ENCODE measurements around the gene WNT8B. TPM values are rescaled to one million over a fixed set of nuclear protein-coding genes. Genes with fewer than 3 reads are reported as not detected.
A peak's percentile ranks its signal among the peaks of the same experiment; 100 is the strongest.

WNT8B gene
- total RNA-seq, 1 experiment from 2014 or later: not detected

GRCh38 chr10:100477970-100478369, 15.2 kb downstream of the WNT8B start:
- Histone ChIP-seq H2AFZ (ENCODE audit: low read length) (no peak overlapping the region), H3K9me3 (ENCODE audit: low read length) (no peaks in the 10 kb centered on the region), H3K9ac (ENCODE audit: low read length) (no peak overlapping the region)

GRCh38 chr10:100479037-100479436, 16.2 kb downstream of the WNT8B start:
- no peaks in the 10 kb centered on the region for H3K36me3 ChIP-seq (ENCODE audit: insufficient read depth, low read length)

More at GRCh38 chr10:100477970-100478369, 15.2 kb downstream of the WNT8B start:
- Histone ChIP-seq H3K27ac (ENCODE audit: low read length) (no peak overlapping the region), H3K4me1 (ENCODE audit: low read length) (peaks cover 11% of the 10 kb centered on the region), H4K20me1 (ENCODE audit: insufficient read depth, low read depth, low read length) (no peaks in the 10 kb centered on the region), H3K27me3 (ENCODE audit: low read length) (no peaks in the 10 kb centered on the region), H3K36me3 (ENCODE audit: insufficient read depth, low read length) (no peaks in the 10 kb centered on the region), H3K9me2 (replicated peaks; ENCODE audit: insufficient read depth, low read length) (no peaks in the 10 kb centered on the region), H3K4me2 (ENCODE audit: low read depth, low read length, poor library complexity, severe bottlenecking) (no peak overlapping the region), H3K79me2 (ENCODE audit: low read length) (no peaks in the 10 kb centered on the region), H3K4me3 (ENCODE audit: low read length) (no peak overlapping the region)
- DNase-seq: no peak

DNA sequence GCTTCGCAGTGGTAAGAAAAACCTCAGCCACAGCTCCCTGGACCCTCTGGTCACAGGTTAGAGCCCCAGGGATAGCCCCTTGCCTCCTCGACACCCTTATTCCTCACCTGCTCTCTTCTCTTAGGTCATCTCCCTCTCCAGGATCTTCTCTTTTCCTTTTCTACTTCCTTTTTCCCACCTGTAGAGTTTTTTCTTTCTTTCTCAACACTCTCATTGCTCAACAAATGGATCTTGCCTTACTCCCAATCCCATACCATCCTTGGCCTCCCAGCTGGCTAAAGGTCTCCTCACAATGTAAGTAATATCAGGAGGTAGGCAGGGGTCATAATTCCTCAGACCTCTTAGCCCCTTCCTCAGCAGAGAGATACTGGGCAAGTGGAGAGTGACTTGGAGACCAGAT, 17.2 kb downstream of the WNT8B start:
- Histone ChIP-seq H3K9ac (ENCODE audit: low read length) (no peak overlapping the region), H3K27ac (ENCODE audit: low read length) (no peak overlapping the region)

More at GRCh38 chr10:100479037-100479436, 16.2 kb downstream of the WNT8B start:
- H3K4me3 ChIP-seq (ENCODE audit: low read length): no peak overlapping the region
- H2AFZ ChIP-seq (ENCODE audit: low read length): no peak overlapping the region
- H3K79me2 ChIP-seq (ENCODE audit: low read length): no peaks in the 10 kb centered on the region
- no peaks in the 10 kb centered on the region for H3K27me3 ChIP-seq (ENCODE audit: low read length)
- no peak for DNase-seq
- H3K27ac ChIP-seq (ENCODE audit: low read length): no peak overlapping the region
- H4K20me1 ChIP-seq (ENCODE audit: insufficient read depth, low read depth, low read length): no peaks in the 10 kb centered on the region
- H3K9me2 ChIP-seq (replicated peaks; ENCODE audit: insufficient read depth, low read length): no peaks in the 10 kb centered on the region
- H3K9ac ChIP-seq (ENCODE audit: low read length): no peak overlapping the region
- H3K9me3 ChIP-seq (ENCODE audit: low read length): no peaks in the 10 kb centered on the region
- peaks cover 11% of the 10 kb centered on the region for H3K4me1 ChIP-seq (ENCODE audit: low read length)
- no peak overlapping the region for H3K4me2 ChIP-seq (ENCODE audit: low read depth, low read length, poor library complexity, severe bottlenecking)

DNA sequence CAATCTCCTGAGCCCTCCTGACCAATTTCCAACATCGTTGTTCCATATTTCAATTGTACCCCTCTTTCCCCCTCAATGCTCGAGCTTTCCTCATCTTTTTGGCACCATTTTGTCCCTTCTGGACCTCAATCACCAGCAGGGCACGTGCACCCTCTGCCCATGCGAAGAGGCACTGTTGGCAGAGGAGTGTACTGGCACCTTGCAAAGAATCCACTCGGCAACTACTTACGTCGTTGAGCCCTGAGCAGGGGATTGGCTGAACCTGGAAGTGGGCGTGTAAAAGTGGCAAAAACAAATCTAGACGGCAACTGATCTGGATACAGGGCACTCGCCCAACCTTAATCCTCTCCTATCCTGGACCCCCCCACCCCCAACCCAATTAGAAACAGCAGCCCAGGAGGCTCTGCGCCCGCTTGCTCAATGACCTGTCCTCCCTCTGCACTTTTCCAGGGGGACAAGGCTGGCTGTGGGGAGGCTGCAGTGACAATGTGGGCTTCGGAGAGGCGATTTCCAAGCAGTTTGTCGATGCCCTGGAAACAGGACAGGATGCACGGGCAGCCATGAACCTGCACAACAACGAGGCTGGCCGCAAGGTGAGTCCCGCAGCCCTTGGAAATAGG, 18.8 kb downstream of the WNT8B start:
- Histone ChIP-seq H3K79me2 (ENCODE audit: low read length) (no peaks in the 10 kb centered on the region), H2AFZ (ENCODE audit: low read length) (peak overlapping the region; percentile 53; the same call in 1 of the 2 replicates)

More for the DNA sequence above, 17.2 kb downstream of the WNT8B start:
- Histone ChIP-seq H4K20me1 (ENCODE audit: insufficient read depth, low read depth, low read length) (no peaks in the 10 kb centered on the region), H3K9me2 (replicated peaks; ENCODE audit: insufficient read depth, low read length) (no peaks in the 10 kb centered on the region), H3K4me1 (ENCODE audit: low read length) (peaks cover 11% of the 10 kb centered on the region), H2AFZ (ENCODE audit: low read length) (no peak overlapping the region), H3K79me2 (ENCODE audit: low read length) (no peaks in the 10 kb centered on the region), H3K4me3 (ENCODE audit: low read length) (no peak overlapping the region), H3K9me3 (ENCODE audit: low read length) (no peaks in the 10 kb centered on the region), H3K4me2 (ENCODE audit: low read depth, low read length, poor library complexity, severe bottlenecking) (no peak overlapping the region), H3K36me3 (ENCODE audit: insufficient read depth, low read length) (no peaks in the 10 kb centered on the region), H3K27me3 (ENCODE audit: low read length) (no peaks in the 10 kb centered on the region)
- DNase-seq: no peak

DNA sequence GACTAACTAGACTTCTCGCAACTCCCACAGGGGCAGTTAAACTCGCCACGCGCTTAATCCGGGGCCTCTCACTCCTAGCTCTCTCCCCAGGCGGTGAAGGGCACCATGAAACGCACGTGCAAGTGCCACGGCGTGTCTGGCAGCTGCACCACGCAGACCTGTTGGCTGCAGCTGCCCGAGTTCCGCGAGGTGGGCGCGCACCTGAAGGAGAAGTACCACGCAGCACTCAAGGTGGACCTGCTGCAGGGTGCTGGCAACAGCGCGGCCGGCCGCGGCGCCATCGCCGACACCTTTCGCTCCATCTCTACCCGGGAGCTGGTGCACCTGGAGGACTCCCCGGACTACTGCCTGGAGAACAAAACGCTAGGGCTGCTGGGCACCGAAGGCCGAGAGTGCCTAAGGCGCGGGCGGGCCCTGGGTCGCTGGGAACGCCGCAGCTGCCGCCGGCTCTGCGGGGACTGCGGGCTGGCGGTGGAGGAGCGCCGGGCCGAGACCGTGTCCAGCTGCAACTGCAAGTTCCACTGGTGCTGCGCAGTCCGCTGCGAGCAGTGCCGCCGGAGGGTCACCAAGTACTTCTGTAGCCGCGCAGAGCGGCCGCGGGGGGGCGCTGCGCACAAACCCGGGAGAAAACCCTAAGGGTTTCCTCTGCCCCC, 19.5 kb downstream of the WNT8B start:
- Histone ChIP-seq H3K4me2 (ENCODE audit: low read depth, low read length, poor library complexity, severe bottlenecking) (peak overlapping the region; percentile 78), H3K36me3 (ENCODE audit: insufficient read depth, low read length) (no peaks in the 10 kb centered on the region), H3K9me2 (replicated peaks; ENCODE audit: insufficient read depth, low read length) (no peaks in the 10 kb centered on the region), H4K20me1 (ENCODE audit: insufficient read depth, low read depth, low read length) (no peaks in the 10 kb centered on the region), H3K9me3 (ENCODE audit: low read length) (no peaks in the 10 kb centered on the region), H3K4me1 (ENCODE audit: low read length) (peaks cover 11% of the 10 kb centered on the region), H3K27ac (ENCODE audit: low read length) (no peak overlapping the region), H3K27me3 (ENCODE audit: low read length) (no peaks in the 10 kb centered on the region), H2AFZ (ENCODE audit: low read length) (peak overlapping the region; percentile 53; the same call in 1 of the 2 replicates), H3K79me2 (ENCODE audit: low read length) (no peaks in the 10 kb centered on the region), H3K4me3 (ENCODE audit: low read length) (peak overlapping the region; percentile 63), H3K9ac (ENCODE audit: low read length) (peak overlapping the region; percentile 28; the same call in 1 of the 2 replicates)
- DNase-seq: peak; percentile 82

More for the DNA sequence above, 18.8 kb downstream of the WNT8B start:
- H3K27me3 ChIP-seq (ENCODE audit: low read length): no peaks in the 10 kb centered on the region
- peak overlapping the region; percentile 78 for H3K4me2 ChIP-seq (ENCODE audit: low read depth, low read length, poor library complexity, severe bottlenecking)
- DNase-seq: peak; percentile 94
- H4K20me1 ChIP-seq (ENCODE audit: insufficient read depth, low read depth, low read length): no peaks in the 10 kb centered on the region
- H3K27ac ChIP-seq (ENCODE audit: low read length): no peak overlapping the region
- H3K9ac ChIP-seq (ENCODE audit: low read length): peak overlapping the region; percentile 28; the same call in 1 of the 2 replicates
- no peaks in the 10 kb centered on the region for H3K9me2 ChIP-seq (replicated peaks; ENCODE audit: insufficient read depth, low read length)
- no peaks in the 10 kb centered on the region for H3K36me3 ChIP-seq (ENCODE audit: insufficient read depth, low read length)
- no peaks in the 10 kb centered on the region for H3K9me3 ChIP-seq (ENCODE audit: low read length)
- H3K4me1 ChIP-seq (ENCODE audit: low read length): peaks cover 11% of the 10 kb centered on the region
- peak overlapping the region; percentile 63 for H3K4me3 ChIP-seq (ENCODE audit: low read length)

DNA sequence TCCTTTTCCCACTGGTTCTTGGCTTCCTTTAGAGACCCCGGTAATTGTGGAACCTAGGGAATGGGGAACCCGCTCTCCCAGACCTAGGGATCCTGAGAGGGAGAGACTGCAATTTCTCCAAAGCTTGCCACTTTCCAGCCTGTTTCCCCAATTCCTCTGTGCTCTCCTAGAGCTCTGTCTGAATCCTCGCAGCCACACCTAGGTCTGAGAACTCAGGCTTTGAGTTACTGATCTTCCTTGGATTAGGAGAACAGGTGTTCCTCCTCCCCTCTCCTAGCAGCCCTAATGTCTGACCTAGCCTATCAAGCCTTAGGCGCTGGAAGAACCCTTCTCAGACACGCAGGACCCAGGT, 20.0 kb downstream of the WNT8B start:
- Histone ChIP-seq H3K4me1 (ENCODE audit: low read length) (peaks cover 11% of the 10 kb centered on the region), H3K4me2 (ENCODE audit: low read depth, low read length, poor library complexity, severe bottlenecking) (peak overlapping the region; percentile 78), H3K9me3 (ENCODE audit: low read length) (no peaks in the 10 kb centered on the region), H3K36me3 (ENCODE audit: insufficient read depth, low read length) (no peaks in the 10 kb centered on the region), H3K27me3 (ENCODE audit: low read length) (no peaks in the 10 kb centered on the region), H2AFZ (ENCODE audit: low read length) (no peak overlapping the region), H3K9ac (ENCODE audit: low read length) (no peak overlapping the region), H3K4me3 (ENCODE audit: low read length) (peak overlapping the region; percentile 63; the same call in 1 of the 2 replicates), H3K79me2 (ENCODE audit: low read length) (no peaks in the 10 kb centered on the region), H3K27ac (ENCODE audit: low read length) (no peak overlapping the region), H4K20me1 (ENCODE audit: insufficient read depth, low read depth, low read length) (no peaks in the 10 kb centered on the region), H3K9me2 (replicated peaks; ENCODE audit: insufficient read depth, low read length) (no peaks in the 10 kb centered on the region)
- no peak for DNase-seq

GRCh38 chr10:100483876-100484666, 21.3 kb downstream of the WNT8B start:
- no peaks in the 10 kb centered on the region for H3K36me3 ChIP-seq (ENCODE audit: insufficient read depth, low read length)
- no peaks in the 10 kb centered on the region for H3K9me2 ChIP-seq (replicated peaks; ENCODE audit: insufficient read depth, low read length)
- H3K4me3 ChIP-seq (ENCODE audit: low read length): no peak overlapping the region
- no peaks in the 10 kb centered on the region for H3K79me2 ChIP-seq (ENCODE audit: low read length)
- no peak overlapping the region for H3K4me2 ChIP-seq (ENCODE audit: low read depth, low read length, poor library complexity, severe bottlenecking)
- no peaks in the 10 kb centered on the region for H3K27me3 ChIP-seq (ENCODE audit: low read length)
- H3K4me1 ChIP-seq (ENCODE audit: low read length): peaks cover 11% of the 10 kb centered on the region
- no peak overlapping the region for H3K9ac ChIP-seq (ENCODE audit: low read length)
- no peak overlapping the region for H2AFZ ChIP-seq (ENCODE audit: low read length)
- no peaks in the 10 kb centered on the region for H3K9me3 ChIP-seq (ENCODE audit: low read length)
- no peaks in the 10 kb centered on the region for H4K20me1 ChIP-seq (ENCODE audit: insufficient read depth, low read depth, low read length)
- no peak overlapping the region for H3K27ac ChIP-seq (ENCODE audit: low read length)
- no peak for DNase-seq

DNA sequence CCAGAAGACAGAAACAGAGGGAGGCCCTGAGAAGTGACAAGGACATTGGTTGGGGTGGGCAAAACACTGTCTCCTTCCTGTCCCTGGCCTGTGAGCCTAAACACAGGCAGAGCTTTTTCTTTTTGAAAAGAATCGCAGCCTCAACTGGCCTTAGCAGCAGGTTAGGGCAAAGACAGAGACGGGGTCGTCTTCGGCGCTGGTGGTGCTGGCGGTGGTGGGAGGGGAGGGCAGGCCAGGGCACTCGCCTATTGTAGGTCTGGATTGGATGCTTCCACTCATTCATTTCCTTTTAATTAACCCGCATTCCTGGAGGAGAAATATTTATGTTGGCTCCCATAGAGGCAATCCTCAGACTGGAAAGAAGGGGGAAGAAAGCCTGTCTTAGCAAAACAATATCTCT, 22.6 kb downstream of the WNT8B start:
- Histone ChIP-seq H3K9ac (ENCODE audit: low read length) (no peak overlapping the region), H3K4me1 (ENCODE audit: low read length) (peaks cover 11% of the 10 kb centered on the region), H3K36me3 (ENCODE audit: insufficient read depth, low read length) (no peaks in the 10 kb centered on the region), H3K27me3 (ENCODE audit: low read length) (no peaks in the 10 kb centered on the region), H3K9me3 (ENCODE audit: low read length) (no peaks in the 10 kb centered on the region), H3K9me2 (replicated peaks; ENCODE audit: insufficient read depth, low read length) (no peaks in the 10 kb centered on the region), H3K27ac (ENCODE audit: low read length) (no peak overlapping the region), H3K79me2 (ENCODE audit: low read length) (no peaks in the 10 kb centered on the region), H2AFZ (ENCODE audit: low read length) (no peak overlapping the region), H4K20me1 (ENCODE audit: insufficient read depth, low read depth, low read length) (no peaks in the 10 kb centered on the region), H3K4me3 (ENCODE audit: low read length) (no peak overlapping the region), H3K4me2 (ENCODE audit: low read depth, low read length, poor library complexity, severe bottlenecking) (no peak overlapping the region)
- DNase-seq: no peak
